ENCODE data around the gene MMD. TPM values are rescaled to one million over a fixed set of nuclear protein-coding genes. Genes with fewer than 3 reads are reported as not detected.
"Not testable (repeated sequence)": the region's sequence is repeated elsewhere in the genome, so short reads cannot be mapped to it uniquely, and the experiment has no call there.

The MMD gene
- total and polyA plus RNA-seq, 3 donors from 2014 or later, result 38.3 to 73.1 (median 53.7) TPM

GRCh38 chr17:55432358-55433028 lies 10.9 kb upstream of the MMD start:
- 68 to 87% methylated on average over 4 of the region's 4 CpGs for WGBS, 2 donors
- no peak for DNase-seq
- Histone ChIP-seq H3K9me3 (no peaks in the 10 kb centered on the region), H3K27ac (no peak overlapping the region), H3K4me3 (no peak overlapping the region), H3K4me1 (no peaks in the 10 kb centered on the region), H3K36me3 (ENCODE audit: low read depth, missing control alignments) (no peaks in the 10 kb centered on the region), H3K27me3 (no peaks in the 10 kb centered on the region)
- intact Hi-C loops (cut with DNase I; ENCODE audit: low total_unique reads), result no loop called here
- no peak for TF ChIP-seq CTCF (IDR thresholded peaks at IDR 0.05)
- TF ChIP-seq POLR2A (IDR thresholded peaks at IDR 0.05), result no peak

- H3K9me3 ChIP-seq; H3K4me1 ChIP-seq; H3K27me3 ChIP-seq; intact Hi-C loops (cut with DNase I; ENCODE audit: low total_unique reads); H3K27ac ChIP-seq; H3K36me3 ChIP-seq (ENCODE audit: low read depth, missing control alignments); DNase-seq; H3K4me3 ChIP-seq: not testable (repeated sequence)
- no CpG with 5 or more reads among the region's 1 CpG for WGBS, 2 donors
Measured at GRCh38 chr17:55431914-55432313, 10.3 kb upstream of the MMD start.

- intact Hi-C loops (cut with DNase I; ENCODE audit: low total_unique reads), result no loop called here
- WGBS, 2 donors, result 57 to 59% methylated on average over 4 of the region's 4 CpGs
- H3K27me3 ChIP-seq, result no peaks in the 10 kb centered on the region
- DNase-seq, result no peak
- TF ChIP-seq POLR2A (IDR thresholded peaks at IDR 0.05), result no peak
- TF ChIP-seq CTCF (IDR thresholded peaks at IDR 0.05), result no peak
- no peak overlapping the region for H3K27ac ChIP-seq
- no peaks in the 10 kb centered on the region for H3K4me1 ChIP-seq
- H3K36me3 ChIP-seq (ENCODE audit: low read depth, missing control alignments), result no peaks in the 10 kb centered on the region
- H3K4me3 ChIP-seq, result no peak overlapping the region
- H3K9me3 ChIP-seq, result no peaks in the 10 kb centered on the region
Measured at GRCh38 chr17:55430541-55431288, 9.1 kb upstream of the MMD start.

- no peaks in the 10 kb centered on the region for H3K9me3 ChIP-seq
- no peaks in the 10 kb centered on the region for H3K27me3 ChIP-seq
- no peak overlapping the region for H3K4me3 ChIP-seq
- no peaks in the 10 kb centered on the region for H3K36me3 ChIP-seq (ENCODE audit: low read depth, missing control alignments)
- intact Hi-C loops (cut with DNase I; ENCODE audit: low total_unique reads), result no loop called here
- peaks cover under 1% of the 10 kb centered on the region for H3K4me1 ChIP-seq
- no peak overlapping the region for H3K27ac ChIP-seq
- TF ChIP-seq CTCF (IDR thresholded peaks at IDR 0.05) (no peak), POLR2A (IDR thresholded peaks at IDR 0.05) (no peak)
- no peak for DNase-seq
- 96 to 97% methylated on average over 2 of the region's 2 CpGs for WGBS, 2 donors
Measured at GRCh38 chr17:55427587-55427882, 5.9 kb upstream of the MMD start.

- H3K27ac ChIP-seq, result no peak overlapping the region
Measured at GRCh38 chr17:55426851-55427586, 5.4 kb upstream of the MMD start.

More at GRCh38 chr17:55426851-55427586, 5.4 kb upstream of the MMD start:
- intact Hi-C loops (cut with DNase I; ENCODE audit: low total_unique reads), result no loop called here
- H3K36me3 ChIP-seq (ENCODE audit: low read depth, missing control alignments), result no peaks in the 10 kb centered on the region
- peaks cover 5% of the 10 kb centered on the region for H3K4me1 ChIP-seq
- no peak for DNase-seq
- TF ChIP-seq CTCF (IDR thresholded peaks at IDR 0.05), result no peak
- TF ChIP-seq POLR2A (IDR thresholded peaks at IDR 0.05), result no peak
- H3K27me3 ChIP-seq, result no peaks in the 10 kb centered on the region
- H3K9me3 ChIP-seq, result no peaks in the 10 kb centered on the region
- WGBS, 2 donors, result 85 to 89% methylated on average over 2 of the region's 2 CpGs
- no peak overlapping the region for H3K4me3 ChIP-seq

Measured in testis (tissue), 3 donors.